ENCODE results near the gene CEP85L.

Gene CEP85L

GRCh38 chr6:118663993-118664985 is 12.9 kb upstream of the CEP85L start:
- Histone ChIP-seq H3K27ac (no peak overlapping the region), H3K4me2 (peak overlapping the region; percentile 62 to 94 (median 81))

GRCh38 chr6:118661831-118662230 is 10.4 kb upstream of the CEP85L start:
- no peaks in the 10 kb centered on the region for H4K20me1 ChIP-seq
- no peak overlapping the region for H3K4me3 ChIP-seq
- H3K27me3 ChIP-seq = no peaks in the 10 kb centered on the region
- no peaks in the 10 kb centered on the region for H3K9me3 ChIP-seq (replicated peaks in 1 of 11)
- H3K4me2 ChIP-seq = no peak overlapping the region
- H3K27ac ChIP-seq = no peak overlapping the region
- H3K9ac ChIP-seq = no peak overlapping the region
- TF ChIP-seq Cebpa-rat (IDR thresholded peaks at IDR 0.05) = no peak
- peaks cover 0 to 21% (median 13%) of the 10 kb centered on the region in 10 experiments; a peak in 17 of 20 replicates for H3K4me1 ChIP-seq
- H3K36me3 ChIP-seq = no peaks in the 10 kb centered on the region

More at GRCh38 chr6:118663993-118664985, 12.9 kb upstream of the CEP85L start:
- Histone ChIP-seq H3K27me3 (no peaks in the 10 kb centered on the region), H3K36me3 (no peaks in the 10 kb centered on the region), H4K20me1 (no peaks in the 10 kb centered on the region), H3K4me3 (peak overlapping the region; percentile 24 to 60 (median 44); a peak in 19 of 20 replicates), H3K9ac (peak overlapping the region in 9 of 11 experiments; percentile 25 to 57 (median 39); a peak in 9 of 22 replicates), H3K4me1 (peaks cover 0 to 17% (median 13%) of the 10 kb centered on the region in 10 experiments; a peak in 17 of 20 replicates), H3K9me3 (replicated peaks in 1 of 11) (no peaks in the 10 kb centered on the region)
- no peak for TF ChIP-seq Cebpa-rat (IDR thresholded peaks at IDR 0.05)

GRCh38 chr6:118660218-118660569 is 8.8 kb upstream of the CEP85L start:
- Histone ChIP-seq H4K20me1 (no peaks in the 10 kb centered on the region), H3K4me1 (peaks cover 0 to 24% (median 13%) of the 10 kb centered on the region in 10 experiments; a peak in 17 of 20 replicates), H3K4me3 (no peak overlapping the region), H3K9me3 (replicated peaks in 1 of 11) (no peaks in the 10 kb centered on the region), H3K9ac (no peak overlapping the region), H3K4me2 (no peak overlapping the region), H3K27me3 (no peaks in the 10 kb centered on the region), H3K27ac (no peak overlapping the region), H3K36me3 (no peaks in the 10 kb centered on the region)
- TF ChIP-seq Cebpa-rat (IDR thresholded peaks at IDR 0.05) = no peak

- Histone ChIP-seq H4K20me1 (no peaks in the 10 kb centered on the region), H3K4me3 (no peak overlapping the region), H3K9ac (no peak overlapping the region), H3K27ac (no peak overlapping the region), H3K4me2 (no peak overlapping the region), H3K27me3 (no peaks in the 10 kb centered on the region), H3K36me3 (no peaks in the 10 kb centered on the region), H3K9me3 (replicated peaks in 1 of 11) (no peaks in the 10 kb centered on the region), H3K4me1 (peaks cover 0 to 19% (median 9%) of the 10 kb centered on the region in 10 experiments; a peak in 17 of 20 replicates)
- no peak for TF ChIP-seq Cebpa-rat (IDR thresholded peaks at IDR 0.05)
Observed at GRCh38 chr6:118659513-118660217, 8.3 kb upstream of the CEP85L start.

- no peak overlapping the region for H3K4me3 ChIP-seq
- no peak overlapping the region for H3K27ac ChIP-seq
- no peaks in the 10 kb centered on the region for H4K20me1 ChIP-seq
- no peak for TF ChIP-seq Cebpa-rat (IDR thresholded peaks at IDR 0.05)
- peaks cover 3 to 13% (median 4%) of the 10 kb centered on the region in 10 experiments; a peak in 13 of 20 replicates for H3K4me1 ChIP-seq
- H3K4me2 ChIP-seq = peak overlapping the region in 7 of 11 experiments; percentile 2 to 45 (median 40); a peak in 11 of 22 replicates
- no peaks in the 10 kb centered on the region for H3K27me3 ChIP-seq
- no peak overlapping the region for H3K9ac ChIP-seq
- no peaks in the 10 kb centered on the region for H3K36me3 ChIP-seq
- H3K9me3 ChIP-seq (replicated peaks in 1 of 11) = no peaks in the 10 kb centered on the region
Observed at GRCh38 chr6:118656847-118657451, 5.6 kb upstream of the CEP85L start.

GRCh38 chr6:118652051-118652615 is 742 bp upstream of the CEP85L start:
- peak overlapping the region; percentile 78 to 94 (median 91) for H3K9ac ChIP-seq
- peaks cover 0 to 22% (median 20%) of the 10 kb centered on the region in 11 experiments; a peak in 19 of 22 replicates for H3K27me3 ChIP-seq
- H3K4me3 ChIP-seq = peak overlapping the region; percentile 80 to 94 (median 86)
- H3K4me1 ChIP-seq = peaks cover 10 to 32% (median 24%) of the 10 kb centered on the region in 10 experiments; a peak in 19 of 20 replicates
- peak overlapping the region; percentile 80 to 96 (median 91) for H3K4me2 ChIP-seq
- no peaks in the 10 kb centered on the region; a peak in 1 of 22 replicates for H3K36me3 ChIP-seq
- TF ChIP-seq Cebpa-rat (IDR thresholded peaks at IDR 0.05) = no peak
- H3K9me3 ChIP-seq (replicated peaks in 1 of 11) = no peaks in the 10 kb centered on the region
- peak overlapping the region in 10 of 11 experiments; percentile 43 to 91 (median 68); a peak in 13 of 22 replicates for H3K27ac ChIP-seq
- H4K20me1 ChIP-seq = peaks cover 0 to 40% (median 12%) of the 10 kb centered on the region in 11 experiments; a peak in 15 of 22 replicates

- peaks cover 0 to 7% (median 0%) of the 10 kb centered on the region in 11 experiments; a peak in 5 of 22 replicates for H3K36me3 ChIP-seq
- H3K27ac ChIP-seq = peak overlapping the region; percentile 76 to 91 (median 84)
- peaks cover 0 to 48% (median 12%) of the 10 kb centered on the region in 11 experiments; a peak in 16 of 22 replicates for H4K20me1 ChIP-seq
- peak overlapping the region; percentile 79 to 94 (median 91) for H3K9ac ChIP-seq
- H3K9me3 ChIP-seq (replicated peaks in 1 of 11) = no peaks in the 10 kb centered on the region
- peak overlapping the region; percentile 82 to 94 (median 91) for H3K4me2 ChIP-seq
- peaks cover 10 to 32% (median 20%) of the 10 kb centered on the region in 10 experiments; a peak in 19 of 20 replicates for H3K4me1 ChIP-seq
- H3K4me3 ChIP-seq = peak overlapping the region; percentile 80 to 94 (median 86)
- TF ChIP-seq Cebpa-rat (IDR thresholded peaks at IDR 0.05) = no peak
- peaks cover 0 to 22% (median 20%) of the 10 kb centered on the region in 11 experiments; a peak in 19 of 22 replicates for H3K27me3 ChIP-seq
Observed at GRCh38 chr6:118650582-118651281, 659 bp downstream of the CEP85L start.

Data from BLaER1 treated with 17β-estradiol and CSF1 and Interleukin-3, amounts not matched to agents 10 nM and 100 nM (cell line).